Kidney glomerular epithelial cell (primary cell): ENCODE data around the gene CDK5R2.
A peak's percentile ranks its signal among the peaks of the same experiment; 100 is the strongest.

Experiments
- DNase-seq: peaks from one replicate; lab custom pipeline; 2025; lab: John Stamatoyannopoulos, UW

CDK5R2 gene

DNA sequence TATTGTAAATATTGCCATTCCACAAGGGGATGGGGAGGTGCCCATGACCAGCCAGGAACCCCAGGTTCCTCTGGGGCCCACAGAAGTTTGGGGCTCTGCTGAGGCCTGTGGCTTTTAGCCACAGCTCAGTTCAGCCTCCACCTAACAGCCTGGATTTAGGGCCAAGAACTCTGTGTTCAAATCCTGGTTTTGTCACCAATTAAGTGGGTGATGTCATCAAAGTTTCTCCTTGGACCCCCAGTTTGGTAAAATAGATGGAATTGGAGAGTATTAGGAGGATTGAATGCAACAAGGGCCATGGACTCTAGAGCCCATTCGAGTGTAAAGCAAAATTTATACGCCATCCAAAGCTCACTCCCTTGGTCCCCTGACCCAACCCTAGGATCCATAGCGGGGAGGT, 28.7 kb downstream of the CDK5R2 start:
- DNase-seq = no peak

GRCh38 chr2:218988650-218989049, 29.2 kb downstream of the CDK5R2 start:
- no peak for DNase-seq

- DNase-seq = no peak
Observed at GRCh38 chr2:218990052-218990451, 30.6 kb downstream of the CDK5R2 start.

- no peak for DNase-seq
Observed at GRCh38 chr2:218990612-218991011, 31.1 kb downstream of the CDK5R2 start.

- no peak for DNase-seq
Observed at GRCh38 chr2:218991674-218992168, 32.3 kb downstream of the CDK5R2 start.

DNA sequence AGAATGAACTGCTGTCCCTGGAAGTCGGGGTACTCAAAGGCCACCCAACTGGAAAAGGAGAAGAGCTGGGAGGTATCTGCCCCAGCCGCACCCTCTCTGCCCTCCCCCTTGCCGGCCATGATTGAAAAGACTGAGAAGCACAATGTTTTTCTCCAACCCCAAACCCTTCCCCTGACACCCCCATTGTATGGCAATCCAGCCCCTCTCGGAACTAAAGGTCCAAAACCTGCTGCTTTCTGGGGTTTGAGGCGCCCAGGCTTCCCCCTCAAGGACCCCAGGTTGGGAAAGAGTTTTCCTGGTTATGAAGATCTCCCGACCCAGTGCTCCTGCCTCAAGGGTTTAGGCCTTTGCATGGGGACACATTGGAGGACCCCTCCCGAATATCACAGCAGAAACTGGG, 32.7 kb downstream of the CDK5R2 start:
- DNase-seq = no peak

DNA sequence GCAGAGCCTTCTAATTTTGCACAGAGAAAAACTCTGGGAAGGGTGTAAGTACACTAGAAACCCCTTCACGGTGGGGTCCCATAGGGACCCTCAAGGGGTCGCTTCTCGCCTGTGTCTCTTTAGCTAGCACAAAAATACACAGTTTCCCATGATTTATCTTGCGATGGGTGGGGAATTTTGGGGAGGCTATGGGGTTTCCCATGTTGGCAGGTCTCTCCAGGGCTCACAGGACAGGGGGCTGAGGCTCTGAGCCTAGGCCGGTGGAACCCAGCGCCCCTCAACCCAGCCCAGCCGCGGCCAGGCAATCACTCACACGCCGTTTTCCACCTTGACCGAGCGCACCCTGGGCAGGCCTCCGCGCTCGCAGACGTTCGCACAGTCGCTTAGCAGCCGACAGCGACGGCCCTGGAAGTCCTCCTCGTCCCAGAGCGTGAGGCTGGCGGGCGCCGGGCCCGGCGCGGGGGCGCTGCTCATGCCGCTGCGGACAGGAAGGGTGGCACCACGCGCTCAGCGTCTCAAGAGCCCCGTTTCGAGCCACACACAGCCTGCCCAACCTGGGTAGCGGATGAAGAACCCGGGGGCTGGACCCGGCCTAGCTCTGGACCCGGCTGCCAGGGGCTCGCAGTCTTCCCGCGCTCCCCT, 33.4 kb downstream of the CDK5R2 start:
- no peak for DNase-seq

DNA sequence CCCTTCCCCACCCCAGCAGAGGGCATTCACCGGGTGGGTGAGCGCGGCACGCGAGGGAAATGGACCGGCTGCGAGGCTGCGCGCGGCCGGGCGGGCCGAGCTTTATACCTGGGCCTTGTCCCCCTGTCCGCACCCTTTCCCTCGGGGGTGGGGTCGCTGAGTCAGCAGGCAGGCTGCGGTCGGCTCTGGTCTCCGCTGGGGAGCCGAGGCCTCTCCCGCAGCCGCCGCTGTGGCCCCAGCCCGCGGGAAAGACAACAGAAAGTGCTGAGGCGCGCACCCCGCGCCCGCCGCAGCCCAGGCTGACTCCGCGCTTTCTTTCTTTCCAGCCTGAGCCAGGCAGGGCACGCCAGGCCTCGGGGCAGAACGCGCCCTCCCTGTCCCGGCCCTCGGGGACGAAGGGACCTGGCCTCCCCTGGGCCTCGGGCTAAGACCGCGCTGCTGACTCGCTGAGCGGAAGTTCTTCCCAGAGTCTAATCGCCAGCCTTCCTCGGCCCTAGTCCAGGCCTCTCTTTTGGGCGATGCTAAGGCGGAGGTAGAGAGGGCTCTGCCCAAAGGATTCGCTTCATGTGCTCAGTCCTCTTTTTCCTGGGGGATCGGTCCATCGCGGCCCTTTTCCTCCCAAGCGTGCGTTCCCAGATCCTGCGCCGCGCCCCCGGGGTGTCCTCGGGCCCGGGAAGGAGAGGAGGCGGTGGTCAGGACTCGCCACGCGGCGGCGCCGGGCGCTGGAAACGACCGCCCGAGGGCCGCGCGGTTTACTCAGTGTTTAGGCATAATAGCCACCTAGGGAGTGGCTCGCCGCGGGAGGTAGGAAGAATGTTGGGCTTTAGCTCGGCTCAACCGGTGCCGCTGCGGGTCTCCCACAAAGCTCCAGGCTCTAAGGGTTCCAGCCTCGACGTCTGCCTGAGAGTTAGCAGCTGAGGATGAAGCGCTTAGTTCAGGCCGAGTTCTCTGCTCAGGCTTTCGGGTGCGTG, 34.2 kb downstream of the CDK5R2 start, which contains the start of gene CRYBA2:
Gene CRYBA2, minus strand, starts transcription at position 78 of the 971 bp plus-strand sequence. CDS start 246 bp downstream, outside the sequence.
- no peak for DNase-seq

DNA sequence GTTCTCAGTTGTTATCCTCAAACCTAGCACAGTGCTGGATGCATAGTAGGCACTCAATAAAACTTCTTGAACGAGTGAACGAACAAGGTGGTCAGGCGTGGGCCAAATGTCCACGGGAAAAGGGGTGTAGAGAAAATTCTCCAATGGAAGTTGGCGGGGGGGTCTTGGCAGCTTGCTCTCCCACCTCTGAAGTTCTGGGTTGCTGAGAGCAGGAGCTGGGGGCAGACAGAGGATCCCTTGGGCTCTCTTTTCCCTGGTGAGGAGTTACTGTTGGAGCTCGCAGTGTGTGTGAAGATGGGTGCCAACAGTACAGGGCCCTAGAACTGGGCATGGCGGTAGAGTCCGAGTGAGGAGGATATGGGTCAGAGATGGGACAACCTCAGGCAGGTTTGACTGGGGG, 36.1 kb downstream of the CDK5R2 start:
- no peak for DNase-seq

- peak; percentile 19 for DNase-seq
Observed at GRCh38 chr2:218995972-218996711, 36.7 kb downstream of the CDK5R2 start.

- no peak for DNase-seq
Observed at GRCh38 chr2:218996937-218997336, 37.5 kb downstream of the CDK5R2 start.

GRCh38 chr2:218997731-218998130, 38.3 kb downstream of the CDK5R2 start:
- DNase-seq = no peak

DNA sequence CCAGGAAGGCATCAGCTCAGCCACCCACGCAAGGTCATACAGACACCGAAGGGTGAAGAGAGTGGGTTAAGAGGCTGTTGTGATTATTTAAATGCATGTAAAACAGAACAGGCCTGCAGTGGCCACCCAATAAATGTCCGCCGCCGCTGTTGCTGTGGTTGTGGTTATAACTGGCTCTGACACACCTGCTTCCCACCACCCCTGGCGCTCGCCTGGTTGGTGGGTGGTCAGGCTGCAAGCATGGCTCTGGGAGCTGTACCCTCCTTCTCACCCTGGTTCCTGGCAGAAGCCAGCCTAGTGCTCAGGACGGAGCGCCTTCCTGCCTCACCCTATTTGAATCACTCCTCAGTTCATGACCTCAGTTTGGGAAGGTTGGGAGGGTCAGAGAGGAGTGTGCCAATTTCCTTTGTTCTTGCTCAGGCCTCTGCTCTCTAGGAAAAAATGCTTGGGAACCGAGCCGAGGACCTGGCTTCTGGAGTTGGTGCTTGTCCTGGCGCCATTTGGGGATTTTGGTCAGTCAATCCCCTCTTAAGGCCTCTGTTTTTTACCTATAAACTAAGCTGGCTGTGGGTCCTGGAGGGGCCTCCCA, 39.0 kb downstream of the CDK5R2 start:
- DNase-seq = no peak

- DNase-seq = no peak
Observed at GRCh38 chr2:218999021-218999880, 39.8 kb downstream of the CDK5R2 start.

DNA sequence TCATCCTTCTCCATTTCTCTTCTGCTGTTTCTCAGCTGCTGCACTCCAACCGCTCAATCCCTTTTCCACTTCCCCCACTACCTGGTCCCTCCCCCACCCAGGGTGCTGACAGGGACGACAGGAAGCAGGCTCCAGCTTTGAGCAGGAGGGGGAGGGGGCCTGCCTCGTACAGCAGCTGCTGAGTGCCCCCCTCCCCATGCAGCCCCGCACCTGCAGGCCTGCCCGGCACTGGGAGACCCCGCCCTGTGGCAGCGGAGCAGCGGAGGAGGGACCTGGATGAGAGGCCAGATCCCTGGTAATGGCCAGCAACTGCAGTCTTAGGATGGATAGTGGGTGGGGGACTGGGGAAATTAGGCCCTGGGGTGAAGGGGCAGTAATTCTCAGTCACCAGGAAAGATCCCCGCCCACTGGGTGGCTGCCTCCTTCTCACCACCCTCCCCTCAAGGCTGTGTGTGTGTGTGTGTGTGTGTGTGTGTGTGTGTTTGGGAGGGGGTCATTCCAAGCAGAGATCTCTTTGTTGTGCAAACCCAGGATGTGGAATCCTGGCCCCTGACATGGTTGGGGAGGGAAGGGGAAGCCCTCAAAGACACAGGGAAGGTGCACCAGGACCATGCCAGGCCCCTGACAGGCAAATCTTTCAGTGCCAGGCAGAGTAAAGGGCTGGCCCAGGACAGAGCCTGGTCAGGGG, 40.6 kb downstream of the CDK5R2 start:
- DNase-seq = no peak

- no peak for DNase-seq
Observed at GRCh38 chr2:219000569-219000960, 41.1 kb downstream of the CDK5R2 start.

GRCh38 chr2:219001100-219001576, 41.7 kb downstream of the CDK5R2 start:
- DNase-seq = no peak

DNA sequence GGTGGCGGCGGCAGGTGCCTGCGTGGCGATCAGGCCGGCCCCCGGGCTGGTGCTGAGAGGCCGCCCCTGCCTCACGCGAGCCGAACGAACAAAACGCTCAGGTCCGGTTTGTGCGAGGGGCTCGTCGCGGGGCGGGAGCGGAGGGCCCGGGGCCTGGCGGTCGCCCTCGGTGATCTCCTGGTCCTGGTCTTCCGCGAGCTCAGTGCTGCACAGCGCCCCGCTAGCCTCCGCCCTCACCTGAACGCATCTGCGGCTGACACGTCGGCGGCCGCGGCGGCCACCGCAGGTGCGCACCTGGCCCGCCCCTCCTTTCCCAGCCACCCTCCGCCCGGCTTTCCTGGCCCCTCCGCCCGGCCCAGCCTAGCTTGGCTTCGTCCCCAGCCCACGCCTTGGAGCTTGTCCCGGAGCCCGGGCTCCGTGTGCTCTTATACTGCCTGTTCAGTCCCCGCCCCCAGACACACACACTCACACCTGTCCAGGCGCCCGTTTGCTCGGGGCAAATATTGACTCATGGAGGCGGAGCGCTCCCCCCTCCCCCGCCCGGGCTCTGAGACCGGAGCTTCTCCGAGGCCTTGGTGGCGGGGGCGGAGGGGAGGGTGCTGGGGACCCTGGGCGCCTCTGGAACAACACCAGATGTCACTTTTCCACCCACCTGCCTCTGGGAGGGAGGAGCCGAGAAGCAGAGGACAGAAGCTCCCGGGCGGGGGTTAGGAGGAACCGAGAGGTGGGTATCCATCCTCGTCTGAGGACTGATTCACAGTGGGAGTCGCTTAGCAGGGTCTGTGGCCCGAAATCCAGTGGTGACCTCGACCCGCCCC, 42.3 kb downstream of the CDK5R2 start:
- DNase-seq = no peak
